WTC11 (cell line): ENCODE measurements around the gene RITA1.

Experiments used
- CTCF ChIP-seq: fragments of 200-600 bp; IDR thresholded peaks from 2 replicates; pipeline ENCODE4 v1.8.0; 2022; ENCODE audit warnings: antibody characterized with exemption
- TEAD1 ChIP-seq: sonication (generic); formaldehyde crosslinking; IDR thresholded peaks from 2 replicates; pipeline ENCODE4 v1.8.0; 2022; ENCODE audit warnings: mild to moderate bottlenecking, missing genetic modification reagents
- ZMAT4 ChIP-seq: fragments of 250-450 bp; sonication (Bioruptor Pico); IDR thresholded peaks from 2 replicates; pipeline ENCODE4 v1.9.0; 2021; ENCODE audit warnings: mild to moderate bottlenecking

GRCh38 chr12:113196582-113196981, 11.1 kb downstream of the RITA1 start:
- TF ChIP-seq CTCF (no peak), TEAD1 (CRISPR knock-in tag) (no peak), ZMAT4 (CRISPR knock-in tag) (no peak)
